ENCODE results near the gene CPD. TPM values are rescaled to one million over a fixed set of nuclear protein-coding genes. Genes with fewer than 3 reads are reported as not detected.

CPD gene
- total and polyA plus RNA-seq, 9 of the 15 experiments (the other 6 are each of a cell fraction or from before 2014, with no cell fraction given): 4.5 to 24.4 (median 20.4) TPM

DNA sequence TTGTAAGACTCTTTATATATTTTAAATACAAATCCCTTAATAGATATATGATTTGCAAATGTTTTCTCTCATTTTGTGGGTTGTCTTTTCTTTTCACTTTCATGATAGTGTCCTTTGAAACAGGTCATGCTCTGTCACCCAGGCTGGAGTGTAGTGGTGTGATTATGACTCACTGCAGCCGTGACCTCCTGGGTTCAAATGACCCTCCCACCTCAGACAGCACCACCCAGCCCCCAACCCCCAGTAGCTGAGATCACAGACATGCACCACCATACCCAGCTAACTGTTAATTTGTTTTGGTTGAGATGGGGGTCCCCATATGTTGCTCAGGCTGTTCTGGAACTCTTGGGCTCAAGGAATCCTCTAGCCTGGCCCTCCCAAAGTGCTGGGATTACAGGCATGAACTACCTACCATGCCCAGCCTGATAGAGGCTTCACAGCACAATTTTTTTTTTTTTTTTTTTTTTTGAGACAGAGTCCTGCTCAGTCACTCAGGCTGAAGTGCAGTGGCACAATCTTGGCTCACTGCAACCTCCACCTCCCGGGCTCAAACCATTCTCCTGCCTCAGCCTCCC lies 26.4 kb upstream of the CPD start (continued):
- TF ChIP-seq, protein P1, sequence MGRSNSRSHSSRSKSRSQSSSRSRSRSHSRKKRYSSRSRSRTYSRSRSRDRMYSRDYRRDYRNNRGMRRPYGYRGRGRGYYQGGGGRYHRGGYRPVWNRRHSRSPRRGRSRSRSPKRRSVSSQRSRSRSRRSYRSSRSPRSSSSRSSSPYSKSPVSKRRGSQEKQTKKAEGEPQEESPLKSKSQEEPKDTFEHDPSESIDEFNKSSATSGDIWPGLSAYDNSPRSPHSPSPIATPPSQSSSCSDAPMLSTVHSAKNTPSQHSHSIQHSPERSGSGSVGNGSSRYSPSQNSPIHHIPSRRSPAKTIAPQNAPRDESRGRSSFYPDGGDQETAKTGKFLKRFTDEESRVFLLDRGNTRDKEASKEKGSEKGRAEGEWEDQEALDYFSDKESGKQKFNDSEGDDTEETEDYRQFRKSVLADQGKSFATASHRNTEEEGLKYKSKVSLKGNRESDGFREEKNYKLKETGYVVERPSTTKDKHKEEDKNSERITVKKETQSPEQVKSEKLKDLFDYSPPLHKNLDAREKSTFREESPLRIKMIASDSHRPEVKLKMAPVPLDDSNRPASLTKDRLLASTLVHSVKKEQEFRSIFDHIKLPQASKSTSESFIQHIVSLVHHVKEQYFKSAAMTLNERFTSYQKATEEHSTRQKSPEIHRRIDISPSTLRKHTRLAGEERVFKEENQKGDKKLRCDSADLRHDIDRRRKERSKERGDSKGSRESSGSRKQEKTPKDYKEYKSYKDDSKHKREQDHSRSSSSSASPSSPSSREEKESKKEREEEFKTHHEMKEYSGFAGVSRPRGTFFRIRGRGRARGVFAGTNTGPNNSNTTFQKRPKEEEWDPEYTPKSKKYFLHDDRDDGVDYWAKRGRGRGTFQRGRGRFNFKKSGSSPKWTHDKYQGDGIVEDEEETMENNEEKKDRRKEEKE (IDR thresholded peaks at IDR 0.05; ENCODE audit: borderline replicate concordance in 1 of 2, control insufficient read depth in 1 of 2, low read depth in 2 of 2, low read length in 1 of 2): no peak
- TF ChIP-seq ZBTB7A (IDR thresholded peaks at IDR 0.05; ENCODE audit: borderline replicate concordance, control insufficient read depth, low read depth, low read length): peak; percentile 38; the same call in 1 of the 2 replicates
- TF ChIP-seq NR2C2 (CRISPR knock-in tag; IDR thresholded peaks at IDR 0.05): no peak
- peak; percentile 29; the same call in 1 of the 2 replicates for TF ChIP-seq NR2C2 (tag; IDR thresholded peaks at IDR 0.05)
- TF ChIP-seq STAT5B (CRISPR knock-in tag; IDR thresholded peaks at IDR 0.05): no peak
- no peak for TF ChIP-seq ZNF316 (IDR thresholded peaks at IDR 0.05)
- 0 out of 2 replicates have a peak, but pooled peaks have one; percentile 7 for TF ChIP-seq CBFA2T3 (IDR thresholded peaks at IDR 0.05)
- no peak for TF ChIP-seq SMARCA5 (IDR thresholded peaks at IDR 0.05)
- 0 out of 2 replicates have a peak, but pooled peaks have one; percentile 31 for TF ChIP-seq NR2C1 (IDR thresholded peaks at IDR 0.05)
- no peak for TF ChIP-seq NR2C1 (tag; IDR thresholded peaks at IDR 0.05)
- no peak for TF ChIP-seq KLF13 (tag; IDR thresholded peaks at IDR 0.05; ENCODE audit: borderline replicate concordance, low read depth)
- no peak for TF ChIP-seq TBL1XR1 (IDR thresholded peaks at IDR 0.05; ENCODE audit: low read length in 2 of 2)
- TF ChIP-seq, protein P2, sequence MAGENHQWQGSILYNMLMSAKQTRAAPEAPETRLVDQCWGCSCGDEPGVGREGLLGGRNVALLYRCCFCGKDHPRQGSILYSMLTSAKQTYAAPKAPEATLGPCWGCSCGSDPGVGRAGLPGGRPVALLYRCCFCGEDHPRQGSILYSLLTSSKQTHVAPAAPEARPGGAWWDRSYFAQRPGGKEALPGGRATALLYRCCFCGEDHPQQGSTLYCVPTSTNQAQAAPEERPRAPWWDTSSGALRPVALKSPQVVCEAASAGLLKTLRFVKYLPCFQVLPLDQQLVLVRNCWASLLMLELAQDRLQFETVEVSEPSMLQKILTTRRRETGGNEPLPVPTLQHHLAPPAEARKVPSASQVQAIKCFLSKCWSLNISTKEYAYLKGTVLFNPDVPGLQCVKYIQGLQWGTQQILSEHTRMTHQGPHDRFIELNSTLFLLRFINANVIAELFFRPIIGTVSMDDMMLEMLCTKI (IDR thresholded peaks at IDR 0.05; ENCODE audit: partially characterized antibody): no peak
